ENCODE measurements around the gene LPP.

- TF ChIP-seq CTCF (optimal IDR thresholded peaks at IDR 0.05 in 1 of 3, IDR thresholded peaks at IDR 0.05 in 1 of 3, conservative IDR thresholded peaks at IDR 0.05 in 1 of 3; ENCODE audit: extremely low read depth in 1 of 3, insufficient read depth in 2 of 3, low read length in 3 of 3) (no peak), EZH2 (IDR thresholded peaks at IDR 0.05; ENCODE audit: low read length) (no peak)
Measured at GRCh38 chr3:188829576-188829975, 675.6 kb downstream of the LPP start.

All from keratinocyte (primary cell).